GM21447 (cell line): ENCODE data around the gene FOXN3.

Experiments used
- ATAC-seq: cut with Tn5 transposase; IDR thresholded peaks from one replicate; pipeline ENCODE4 v1.9.1; 2021; ENCODE audit not compliant: unreplicated experiment

Gene FOXN3

DNA sequence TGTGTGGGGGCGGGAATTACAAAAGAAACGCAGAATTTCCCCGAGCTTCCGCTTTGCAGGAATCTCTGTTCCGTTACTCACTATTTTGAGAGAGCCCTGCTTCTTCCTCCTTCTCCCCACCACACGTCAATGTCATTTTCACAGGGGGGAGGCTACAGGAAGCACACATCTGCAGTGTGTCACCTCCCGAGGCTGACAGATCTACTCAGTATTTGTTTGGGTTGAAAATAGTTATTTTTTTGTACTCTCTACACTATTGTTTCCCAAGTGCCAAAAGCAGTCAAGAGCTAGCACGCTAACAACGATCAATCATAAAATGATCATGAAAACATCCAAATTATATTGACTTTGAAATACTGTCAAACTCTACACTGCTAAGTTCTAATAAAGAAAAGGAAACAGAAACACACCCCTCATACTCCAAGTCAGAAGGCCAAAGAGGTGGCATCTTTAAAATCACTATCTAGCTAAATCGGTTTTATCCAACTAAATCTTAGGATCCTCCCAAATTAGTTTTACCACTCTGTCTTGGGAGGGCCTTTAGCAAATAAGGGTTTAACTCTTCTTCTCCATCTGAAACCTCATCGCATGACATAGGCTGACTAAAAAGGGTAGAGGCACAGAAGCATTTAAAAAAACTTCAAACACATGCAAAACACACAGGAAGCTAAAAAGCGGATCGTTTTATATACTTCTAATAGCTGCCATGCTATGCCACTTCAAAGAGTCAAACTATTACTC lies 51.8 kb downstream of the FOXN3 start:
- peak; percentile 97 for ATAC-seq

DNA sequence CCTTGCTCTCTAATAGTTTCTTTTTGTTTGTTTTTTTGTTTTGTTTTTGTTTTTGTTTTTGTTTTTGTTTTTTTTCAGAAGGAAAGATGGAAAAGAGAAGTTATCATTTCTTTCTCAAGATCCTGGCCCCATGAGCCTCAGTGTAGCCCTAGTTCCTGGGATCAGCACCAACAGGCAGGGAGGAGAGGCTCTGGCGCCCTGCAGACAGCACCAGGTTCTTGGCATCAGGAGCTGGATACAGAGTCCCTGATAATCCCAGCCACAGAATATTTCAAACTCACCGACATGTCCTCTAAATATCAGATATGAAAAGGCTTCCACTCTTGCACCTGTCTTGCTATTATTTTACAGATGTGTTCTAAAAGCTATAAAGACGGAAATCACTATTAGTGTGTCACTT lies 52.7 kb downstream of the FOXN3 start:
- no peak for ATAC-seq

GRCh38 chr14:89360277-89360676 lies 56.8 kb downstream of the FOXN3 start:
- no peak for ATAC-seq

DNA sequence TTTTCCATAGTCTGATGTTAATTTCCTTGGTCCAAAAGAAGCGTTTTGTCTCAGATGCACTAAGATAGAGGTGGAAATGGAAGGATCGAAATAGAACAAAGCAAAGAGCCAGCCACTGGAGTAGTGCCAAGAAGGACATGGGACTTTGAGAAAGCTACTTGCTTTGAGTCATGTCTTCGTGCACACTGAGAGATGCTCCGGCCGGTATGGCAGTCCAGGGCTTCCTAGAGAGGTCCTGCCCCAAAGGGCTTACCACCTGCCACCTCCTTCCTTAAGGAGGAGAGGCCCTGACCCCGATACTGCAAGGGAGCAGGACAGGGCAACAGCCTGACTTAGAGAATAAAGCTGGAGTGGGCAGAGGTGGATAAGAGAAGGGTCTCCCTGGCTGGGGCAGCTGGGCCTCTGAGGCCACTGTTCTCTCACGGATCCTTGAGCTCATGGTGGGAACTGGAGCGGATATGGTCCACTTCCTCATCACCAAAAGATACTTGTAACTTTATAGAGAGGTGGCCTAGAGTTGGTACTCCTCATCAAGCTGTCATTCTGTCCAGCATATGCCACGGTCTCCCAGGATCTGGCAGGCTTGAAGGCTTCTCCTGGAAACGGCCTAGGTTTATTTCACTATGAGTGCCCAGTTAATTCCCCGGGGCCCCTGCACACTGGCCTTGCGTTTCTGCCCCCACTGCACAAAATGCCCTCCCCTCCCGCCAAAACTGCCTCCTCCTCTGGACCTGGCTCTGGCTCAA lies 57.4 kb downstream of the FOXN3 start:
- no peak for ATAC-seq

DNA sequence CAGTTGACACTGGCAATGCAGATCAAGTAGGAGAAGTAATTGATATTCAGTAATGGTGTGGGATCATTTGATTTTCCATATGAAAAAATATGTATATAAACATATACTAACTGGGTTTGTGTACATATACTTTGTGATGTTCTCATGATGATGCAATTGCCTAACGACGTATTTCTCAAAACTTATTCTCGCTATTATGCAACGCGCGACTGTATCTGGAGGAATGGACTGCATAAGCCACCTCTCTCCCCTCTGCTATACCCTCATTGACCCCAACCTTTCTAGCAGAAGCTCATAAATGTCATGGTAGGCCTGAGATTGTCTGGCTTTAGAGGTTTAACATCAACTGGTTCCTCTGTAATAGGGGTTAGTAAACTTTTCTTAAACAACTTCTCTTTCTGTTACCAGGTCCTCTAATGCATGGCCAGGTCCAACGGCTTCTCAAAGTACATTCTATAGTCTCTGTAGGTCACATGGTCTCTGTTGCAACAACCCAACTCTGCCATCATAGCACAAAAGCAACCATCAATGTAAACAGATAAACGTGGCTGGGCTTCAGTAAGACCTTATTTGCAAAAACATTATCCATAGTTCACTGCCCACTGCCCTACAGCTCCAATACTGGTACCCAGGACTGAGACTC lies 59.3 kb downstream of the FOXN3 start:
- no peak for ATAC-seq

- ATAC-seq = no peak
These were observed 60.1 kb downstream of the FOXN3 start for GRCh38 chr14:89356927-89357326.

DNA sequence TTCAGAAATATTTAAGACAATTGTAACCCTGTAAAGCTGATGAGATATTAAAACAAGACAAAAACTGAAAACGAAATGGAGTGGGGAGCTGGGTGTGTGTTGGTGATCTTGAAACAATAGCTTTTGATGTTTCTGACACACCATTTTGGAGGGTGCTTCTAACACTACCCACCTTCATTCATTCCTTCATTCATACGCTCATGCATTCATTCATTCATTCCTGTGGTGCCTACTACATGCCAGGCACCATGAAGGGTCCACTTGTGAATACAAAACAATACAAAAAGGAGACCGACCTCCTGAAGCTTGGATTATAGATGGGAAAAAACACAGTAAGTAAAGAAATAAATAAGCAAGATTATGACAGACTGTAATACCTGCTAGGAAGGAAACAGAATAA lies 60.5 kb downstream of the FOXN3 start:
- no peak for ATAC-seq

- ATAC-seq = no peak
These were observed 63.3 kb downstream of the FOXN3 start for GRCh38 chr14:89353766-89354113.

DNA sequence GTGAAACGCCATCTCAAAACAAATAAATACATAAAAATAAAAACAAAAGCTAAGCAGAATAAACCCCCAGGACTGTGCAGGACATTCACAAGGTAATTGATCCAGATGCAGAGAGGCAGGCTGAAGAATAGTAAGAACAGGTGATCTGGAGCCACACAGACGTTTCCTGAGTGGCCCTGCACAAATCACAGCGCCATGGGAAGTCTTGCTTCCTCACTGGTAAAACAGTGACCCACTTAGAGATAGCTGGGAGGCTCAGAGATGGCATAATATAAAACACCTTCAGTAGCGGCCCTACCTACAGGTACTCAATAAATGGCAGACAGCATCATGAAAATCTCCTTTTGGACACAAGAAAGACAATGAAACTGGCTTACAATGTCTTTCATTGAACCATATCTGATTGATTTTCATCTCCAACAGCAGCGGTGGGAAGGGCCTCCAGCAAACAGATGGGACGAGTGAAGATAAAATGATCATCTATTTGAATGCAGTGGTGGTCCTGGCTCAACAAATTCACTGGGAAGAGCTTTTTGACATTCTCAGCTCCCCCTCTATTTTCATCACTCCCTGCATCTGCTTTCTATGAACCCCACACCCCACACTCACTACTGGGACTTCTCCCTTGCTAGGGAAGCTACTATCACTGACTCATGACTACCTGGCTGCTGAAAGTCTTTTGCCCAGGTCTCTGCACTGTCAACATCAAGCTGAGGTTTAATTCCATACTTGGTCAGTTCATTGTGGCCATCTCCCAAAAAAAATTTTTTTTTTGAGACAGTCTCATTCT lies 63.9 kb downstream of the FOXN3 start:
- ATAC-seq = no peak

GRCh38 chr14:89351516-89352404 lies 65.3 kb downstream of the FOXN3 start:
- ATAC-seq = peak; percentile 86

GRCh38 chr14:89351221-89351515 lies 65.9 kb downstream of the FOXN3 start:
- no peak for ATAC-seq

GRCh38 chr14:89350152-89350551 lies 66.9 kb downstream of the FOXN3 start:
- ATAC-seq = no peak

DNA sequence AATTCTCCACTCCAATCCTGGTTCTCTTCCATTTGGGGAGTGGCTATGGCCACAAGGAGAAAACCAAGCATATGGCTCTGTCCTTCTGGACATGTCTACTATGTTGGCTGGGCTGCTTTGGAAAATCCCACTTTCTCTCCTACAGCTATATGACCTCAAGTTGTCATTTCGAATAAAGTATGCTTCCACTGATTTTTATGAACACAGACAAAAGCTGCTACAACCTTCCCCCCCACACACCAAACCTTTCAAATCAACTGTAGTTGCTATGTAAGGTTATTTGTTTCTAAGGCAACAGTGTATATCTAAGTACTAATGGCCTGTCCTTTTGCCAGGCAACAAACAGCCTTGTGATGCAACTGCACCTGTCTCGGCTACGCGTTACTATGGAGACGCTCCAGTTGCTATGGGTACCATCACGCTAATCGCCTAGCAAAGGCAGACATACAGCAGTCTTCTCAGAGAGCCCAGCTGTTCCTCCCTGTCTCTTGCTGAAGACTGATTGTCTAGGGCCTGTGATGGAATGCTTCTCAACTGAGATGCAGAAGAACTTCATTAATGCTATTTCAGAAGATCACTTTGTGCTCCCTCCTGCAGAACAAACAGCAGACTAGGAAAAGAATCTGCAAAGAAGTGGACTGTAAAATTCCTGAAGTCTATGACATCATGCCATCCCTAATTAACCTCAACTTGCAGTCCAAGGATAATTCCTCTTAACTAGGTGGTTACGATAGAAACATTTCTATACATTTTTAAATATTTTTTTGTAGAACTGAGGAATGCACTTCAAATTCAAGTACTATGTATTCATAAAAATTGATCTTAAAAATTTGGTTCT lies 67.6 kb downstream of the FOXN3 start:
- no peak for ATAC-seq

DNA sequence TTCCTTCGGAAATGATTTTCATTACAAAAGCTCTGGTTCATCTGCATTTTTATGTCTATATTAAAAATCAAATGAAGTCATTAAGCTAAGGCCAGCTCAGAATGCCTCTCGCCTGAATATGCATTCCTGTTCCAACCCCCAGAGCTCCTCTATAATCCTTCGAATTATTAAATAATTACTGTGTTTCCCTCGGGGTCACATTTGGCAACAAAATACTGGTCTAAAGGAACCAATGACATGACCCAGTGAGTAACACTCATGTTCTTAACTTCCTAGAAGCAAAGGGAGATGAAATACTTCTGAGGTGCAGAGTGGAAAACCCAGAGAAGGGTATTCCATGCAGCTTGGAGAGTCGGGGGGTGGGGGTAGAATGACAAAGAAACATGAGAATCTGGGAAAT lies 68.3 kb downstream of the FOXN3 start:
- ATAC-seq = no peak

DNA sequence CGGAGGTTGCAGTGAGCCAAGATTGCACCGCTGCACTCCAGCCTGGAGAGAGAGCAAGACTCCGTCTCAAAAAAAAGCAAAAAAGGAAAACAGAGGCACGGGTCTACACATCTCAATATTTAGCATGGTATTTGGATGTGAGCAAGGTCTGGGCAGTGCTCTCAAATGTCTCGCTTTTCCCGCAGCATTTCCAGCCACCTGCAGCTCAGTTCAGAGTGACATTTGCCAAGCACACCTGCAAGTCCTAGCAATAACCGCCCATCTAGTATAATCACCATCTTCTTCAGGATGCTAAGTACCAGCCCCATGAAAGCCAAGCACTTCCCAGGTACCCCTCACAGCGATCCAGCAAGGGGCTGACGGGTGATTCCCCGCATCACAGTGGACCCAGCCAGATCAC lies 69.1 kb downstream of the FOXN3 start:
- ATAC-seq = no peak

DNA sequence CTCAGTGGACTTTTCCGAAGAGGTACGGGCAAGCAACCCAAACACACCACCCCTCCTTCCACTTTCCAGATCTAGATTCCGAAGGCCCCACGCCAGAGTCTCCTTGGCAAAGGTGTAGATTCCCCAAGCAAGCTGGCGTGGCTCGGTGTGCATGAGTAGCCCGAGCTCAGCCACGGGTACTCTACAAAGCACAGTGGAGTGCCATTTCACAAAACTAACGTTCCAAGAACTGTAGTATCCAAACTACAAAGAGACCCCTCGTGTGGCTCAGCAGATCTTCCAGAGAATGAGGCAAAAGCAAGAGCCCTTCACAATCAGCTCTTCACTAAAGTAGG lies 72.1 kb downstream of the FOXN3 start:
- ATAC-seq = no peak

- ATAC-seq = no peak
These were observed 73.7 kb downstream of the FOXN3 start for GRCh38 chr14:89343356-89343755.

- ATAC-seq = no peak
These were observed 75.0 kb downstream of the FOXN3 start for GRCh38 chr14:89342049-89342448.

- no peak for ATAC-seq
These were observed 76.5 kb downstream of the FOXN3 start for GRCh38 chr14:89340200-89341181.
